ENCODE data around the gene SPHKAP.

Gene SPHKAP

GRCh38 chr2:228118940-228119339, 62.5 kb downstream of the SPHKAP start:
- no peak overlapping the region for H3K4me3 ChIP-seq (ENCODE audit: low read depth in 1 of 2, low read length in 1 of 2)
- no peaks in the 10 kb centered on the region for H3K9me3 ChIP-seq
- H3K36me3 ChIP-seq, result no peaks in the 10 kb centered on the region
- H3K4me1 ChIP-seq (ENCODE audit: control insufficient read depth in 1 of 2, insufficient read depth in 1 of 2, low read depth in 1 of 2, low read length in 1 of 2), result no peaks in the 10 kb centered on the region
- no peaks in the 10 kb centered on the region for H3K27me3 ChIP-seq
- H3K27ac ChIP-seq, result no peak overlapping the region
- no peak for TF ChIP-seq CTCF (IDR thresholded peaks at IDR 0.05)

GRCh38 chr2:228107846-228108245, 73.6 kb downstream of the SPHKAP start:
- Histone ChIP-seq H3K36me3 (no peaks in the 10 kb centered on the region), H3K27me3 (no peaks in the 10 kb centered on the region), H3K27ac (no peak overlapping the region), H3K9me3 (no peaks in the 10 kb centered on the region), H3K4me1 (ENCODE audit: control insufficient read depth in 1 of 2, insufficient read depth in 1 of 2, low read depth in 1 of 2, low read length in 1 of 2) (no peaks in the 10 kb centered on the region), H3K4me3 (ENCODE audit: low read depth in 1 of 2, low read length in 1 of 2) (no peak overlapping the region)
- TF ChIP-seq CTCF (IDR thresholded peaks at IDR 0.05), result no peak

GRCh38 chr2:228105526-228106250, 75.8 kb downstream of the SPHKAP start:
- Histone ChIP-seq H3K4me1 (ENCODE audit: control insufficient read depth in 1 of 2, insufficient read depth in 1 of 2, low read depth in 1 of 2, low read length in 1 of 2) (no peaks in the 10 kb centered on the region), H3K4me3 (ENCODE audit: low read depth in 1 of 2, low read length in 1 of 2) (no peak overlapping the region), H3K27me3 (no peaks in the 10 kb centered on the region), H3K27ac (no peak overlapping the region), H3K36me3 (no peaks in the 10 kb centered on the region), H3K9me3 (no peaks in the 10 kb centered on the region)
- no peak for TF ChIP-seq CTCF (IDR thresholded peaks at IDR 0.05)

- H3K4me3 ChIP-seq (ENCODE audit: low read depth in 1 of 2, low read length in 1 of 2), result no peak overlapping the region
- H3K9me3 ChIP-seq, result no peaks in the 10 kb centered on the region
- no peaks in the 10 kb centered on the region for H3K4me1 ChIP-seq (ENCODE audit: control insufficient read depth in 1 of 2, insufficient read depth in 1 of 2, low read depth in 1 of 2, low read length in 1 of 2)
- H3K27me3 ChIP-seq, result no peaks in the 10 kb centered on the region
- no peaks in the 10 kb centered on the region for H3K36me3 ChIP-seq
- no peak for TF ChIP-seq CTCF (IDR thresholded peaks at IDR 0.05)
- H3K27ac ChIP-seq, result no peak overlapping the region
Observed at GRCh38 chr2:228104215-228104614, 77.3 kb downstream of the SPHKAP start.

GRCh38 chr2:228103379-228103778, 78.1 kb downstream of the SPHKAP start:
- H3K4me1 ChIP-seq (ENCODE audit: control insufficient read depth in 1 of 2, insufficient read depth in 1 of 2, low read depth in 1 of 2, low read length in 1 of 2), result no peaks in the 10 kb centered on the region
- no peaks in the 10 kb centered on the region for H3K9me3 ChIP-seq
- H3K36me3 ChIP-seq, result no peaks in the 10 kb centered on the region
- H3K27me3 ChIP-seq, result no peaks in the 10 kb centered on the region
- H3K27ac ChIP-seq, result no peak overlapping the region
- TF ChIP-seq CTCF (IDR thresholded peaks at IDR 0.05), result no peak
- no peak overlapping the region for H3K4me3 ChIP-seq (ENCODE audit: low read depth in 1 of 2, low read length in 1 of 2)
